Heart left ventricle (tissue), 16 donors: Measurements from ENCODE around the gene SWT1. TPM values are rescaled to one million over a fixed set of nuclear protein-coding genes. Genes with fewer than 3 reads are reported as not detected.

Experiments
- ATAC-seq, 4 donors: fragments of 200-7000 bp; cut with Tn5 transposase; one replicate each; pipeline ENCODE4 v1.9.1; 2020 to 2022; ENCODE audit warnings: moderate library complexity in 4 of 4, mild to moderate bottlenecking in 3 of 4, moderate number of reproducible peaks in 1 of 4
- DNase-seq, 5 donors: peaks; one replicate each; pipeline ENCODE4 v3.0.0-alpha.2; 2020
- H3K27ac ChIP-seq, 12 donors: fragments of 200-600 bp; sonication (generic) in 4 of 12; one replicate each; pipeline versions ENCODE4 v1.5.0 to v1.8.0; 2016 to 2022; ENCODE audit warnings: mild to moderate bottlenecking in 2 of 12
- H3K27me3 ChIP-seq, 9 donors: fragments of 200-600 bp; sonication (generic) in 2 of 9; one replicate each; pipeline versions ENCODE4 v1.5.1 to v1.8.0; 2016 to 2022; ENCODE audit warnings: mild to moderate bottlenecking in 3 of 9
- H3K36me3 ChIP-seq, 9 donors: fragments of 200-600 bp; sonication (generic) in 2 of 9; one replicate each; pipeline versions ENCODE4 v1.5.0 to v1.8.0; 2018 to 2022; ENCODE audit warnings: mild to moderate bottlenecking in 2 of 9
- H3K4me1 ChIP-seq, 12 donors: fragments of 200-600 bp; sonication (generic) in 4 of 12; one replicate each; pipeline versions ENCODE4 v1.5.0 to v1.8.0; 2016 to 2022; ENCODE audit warnings: mild to moderate bottlenecking in 3 of 12
- H3K4me3 ChIP-seq, 12 donors: fragments of 200-600 bp; sonication (generic) in 4 of 12; one replicate each; pipeline versions ENCODE4 v1.5.0 to v1.8.0; 2017 to 2022; ENCODE audit warnings: mild to moderate bottlenecking in 9 of 12, moderate library complexity in 4 of 12
- H3K9me3 ChIP-seq, 12 donors: fragments of 200-600 bp; sonication (generic) in 4 of 12; one replicate each; pipeline versions ENCODE4 v1.5.0 to v1.8.0; 2016 to 2022; ENCODE audit warnings: mild to moderate bottlenecking in 1 of 12
- POLR2A ChIP-seq, 2 donors: fragments of 450-650 bp; IDR thresholded peaks; one replicate each; pipeline ENCODE4 v1.6.1; 2017; ENCODE audit warnings: antibody characterized with exemption in 2 of 2, mild to moderate bottlenecking in 2 of 2, moderate library complexity in 2 of 2
- WGBS, 4 donors: extraction: QIAGEN DNeasy Blood & Tissue Kit in 2 of 4; methylation state at CpG; one replicate each; pipeline versions ENCODE4 v1.1.5 to v1.1.7; 2013 to 2018; 5-methylcytosine and 5-hydroxymethylcytosine counted together
- intact Hi-C, 10 donors: fragments of 100-400 bp; cut with DNase I; formaldehyde crosslinking; loops; one replicate each; pipeline versions ENCODE4 v1.11.1 to v1.14.2; 2022
- polyA plus RNA-seq, 2 donors: library from polyadenylated mRNA; stranded (reverse); fragments of 200-250 nt; gene quantifications; one replicate each; pipeline ENCODE4 v1.2.3, GENCODE V29; 2013
- total RNA-seq, 9 donors: library from RNA; depleted of rRNA in 2 of 9; stranded (reverse); fragments of >200 nt in 2 of 9; fragmentation: NEBNext Ultra II Directional in 3 of 9; extraction: Animal tissue kit (Norgen Biotek cat#: 25700) in 3 of 9; gene quantifications; one replicate each; pipeline versions ENCODE4 v1.1.0 to v1.2.4, GENCODE V29; 2016 to 2023
- TF ChIP-seq, protein P1 (sequence below), 12 donors: fragments of 200-600 bp; sonication (generic) in 4 of 12; IDR thresholded peaks; one replicate each; pipeline versions ENCODE4 v1.5.0 to v1.8.0; 2018 to 2022; ENCODE audit warnings: antibody characterized with exemption in 12 of 12, mild to moderate bottlenecking in 5 of 12
- donor health status: ischemic (EF 13 %, LVEDD 7.1; RV severe dilation, severe dysfunction).
- donor health status: healthy with polysubstance abuse.
- donor health status: DM: no; HTN: yes; CAD: no.
- donor health status: DM: no; HTN: no; CAD: no.
- donor health status: ischemic (EF 25% LVEDD 6.9; RV normal size, moderate dysfunction).
- donor health status: ischemic (EF 25% LVEDD 5.7; RV mildly dilated, moderate dysfunction).
- donor health status: healthy.
- donor health status: DM: yes; HTN: yes; CAD: no.
- donor health status: ischemic (EF 35%, LVEDD 5.7; RV mildly dilated, moderate dysfunction).
- donor health status: nonischemic (EF 11% LVEDD 7.7; RV severe dilation, severe dysfunction).
- donor health status: DM: yes; HTN: yes; CAD: no.
- donor health status: PGD.
- donor health status: ischemic (EF 29% LVEDD 5.4; RV normal size, mild dysfunction).
- donor health status: nonischemic (EF 23%, LVEDD 6.1; RV moderate dilation, normal function).

The SWT1 gene
- total and polyA plus RNA-seq, 11 donors, result 1.7 to 8.5 (median 5.3) TPM

- DNase-seq, result no peak
- Histone ChIP-seq H3K36me3 (peaks cover 0 to 19% (median 9%) of the 10 kb centered on the region in 9 donors), H3K9me3 (no peaks in the 10 kb centered on the region), H3K27me3 (no peaks in the 10 kb centered on the region), H3K4me1 (peaks cover 0 to 54% (median 34%) of the 10 kb centered on the region in 12 donors), H3K4me3 (peak overlapping the region in 7 of 12 donors; percentile 71 to 88 (median 78)), H3K27ac (peak overlapping the region in 11 of 12 donors; percentile 6 to 99 (median 96))
- TF ChIP-seq POLR2A (IDR thresholded peaks at IDR 0.05), result no peak
- TF ChIP-seq, protein P1, sequence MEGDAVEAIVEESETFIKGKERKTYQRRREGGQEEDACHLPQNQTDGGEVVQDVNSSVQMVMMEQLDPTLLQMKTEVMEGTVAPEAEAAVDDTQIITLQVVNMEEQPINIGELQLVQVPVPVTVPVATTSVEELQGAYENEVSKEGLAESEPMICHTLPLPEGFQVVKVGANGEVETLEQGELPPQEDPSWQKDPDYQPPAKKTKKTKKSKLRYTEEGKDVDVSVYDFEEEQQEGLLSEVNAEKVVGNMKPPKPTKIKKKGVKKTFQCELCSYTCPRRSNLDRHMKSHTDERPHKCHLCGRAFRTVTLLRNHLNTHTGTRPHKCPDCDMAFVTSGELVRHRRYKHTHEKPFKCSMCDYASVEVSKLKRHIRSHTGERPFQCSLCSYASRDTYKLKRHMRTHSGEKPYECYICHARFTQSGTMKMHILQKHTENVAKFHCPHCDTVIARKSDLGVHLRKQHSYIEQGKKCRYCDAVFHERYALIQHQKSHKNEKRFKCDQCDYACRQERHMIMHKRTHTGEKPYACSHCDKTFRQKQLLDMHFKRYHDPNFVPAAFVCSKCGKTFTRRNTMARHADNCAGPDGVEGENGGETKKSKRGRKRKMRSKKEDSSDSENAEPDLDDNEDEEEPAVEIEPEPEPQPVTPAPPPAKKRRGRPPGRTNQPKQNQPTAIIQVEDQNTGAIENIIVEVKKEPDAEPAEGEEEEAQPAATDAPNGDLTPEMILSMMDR (IDR thresholded peaks at IDR 0.05), result no peak
- intact Hi-C loops, result loop anchor here in 7 of 10 donors (5.0 to 10.0 kb wide), 6 partner anchors 108 to 1222 kb away; partner anchors contain the start of genes RNF2 (in 3 of the 7), NIBAN1 (in 1 of the 7), ODR4 (in 1 of the 7) and TPR (in 1 of the 7)
- ATAC-seq, result no peak
- WGBS, 4 donors, result 53 to 66% (median 56%) methylated on average over 2 of the region's 2 CpGs
Measured at GRCh38 chr1:185154912-185155513, 2.0 kb upstream of the SWT1 start.

DNA sequence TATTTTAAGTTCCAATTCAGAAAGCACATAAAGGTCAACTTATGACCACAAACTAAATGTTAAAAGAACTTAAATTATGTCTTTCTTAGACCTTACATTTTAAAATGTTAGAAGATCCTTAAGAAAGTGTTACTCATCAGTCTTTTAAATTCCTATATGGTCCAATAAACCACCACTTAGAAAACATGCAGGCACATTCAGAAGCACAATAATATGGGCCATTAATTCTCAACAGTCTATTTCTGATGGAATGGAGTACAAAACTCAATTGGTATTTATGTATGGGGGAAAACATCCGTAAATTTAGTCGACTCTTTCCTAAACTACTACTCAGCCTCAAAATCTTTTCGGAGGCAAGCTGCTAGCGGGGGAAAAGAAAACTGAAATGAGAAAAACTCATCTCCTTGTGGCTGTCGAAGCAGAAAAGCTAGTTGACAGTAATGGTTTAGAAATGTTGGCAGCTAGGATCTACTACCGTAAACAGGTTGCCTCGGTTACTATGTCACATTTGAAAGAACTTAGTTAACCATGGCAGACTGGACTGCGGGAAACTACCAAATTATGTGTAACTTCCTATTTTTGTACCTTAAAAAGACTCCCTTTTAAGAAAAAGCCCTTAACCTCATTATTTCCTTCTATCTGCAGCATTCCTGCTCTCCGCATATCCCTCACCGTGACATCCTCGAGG, 1.2 kb upstream of the SWT1 start:
- no peak for ATAC-seq
- Histone ChIP-seq H3K4me3 (peak overlapping the region; percentile 70 to 92 (median 80)), H3K9me3 (no peaks in the 10 kb centered on the region), H3K27me3 (no peaks in the 10 kb centered on the region), H3K27ac (peak overlapping the region; percentile 86 to 99 (median 97)), H3K36me3 (peaks cover 0 to 12% (median 1%) of the 10 kb centered on the region in 9 donors), H3K4me1 (peaks cover 0 to 55% (median 34%) of the 10 kb centered on the region in 12 donors)
- 14 to 20% (median 14%) methylated on average over 11 of the region's 11 CpGs for WGBS, 4 donors
- intact Hi-C loops, result loop anchor here in 7 of 10 donors (2.0 to 10.0 kb wide), 8 partner anchors 108 to 1222 kb away; partner anchors contain the start of genes RNF2 (in 4 of the 7), EDEM3 (in 3 of the 7), NIBAN1 (in 1 of the 7) and ODR4 (in 1 of the 7)
- TF ChIP-seq, protein P1 (IDR thresholded peaks at IDR 0.05), result no peak
- no peak for TF ChIP-seq POLR2A (IDR thresholded peaks at IDR 0.05)
- no peak for DNase-seq

GRCh38 chr1:185156288-185156853, 596 bp upstream of the SWT1 start:
- H3K4me1 ChIP-seq, result peaks cover 0 to 55% (median 34%) of the 10 kb centered on the region in 12 donors
- TF ChIP-seq, protein P1 (IDR thresholded peaks at IDR 0.05), result no peak
- TF ChIP-seq POLR2A (IDR thresholded peaks at IDR 0.05), result no peak

More at GRCh38 chr1:185156288-185156853, 596 bp upstream of the SWT1 start:
- WGBS, 4 donors, result 0 to 1% (median 1%) methylated on average over 29 to 30 of the region's 30 CpGs
- intact Hi-C loops, result loop anchor here in 7 of 10 donors (2.0 to 10.0 kb wide), 8 partner anchors 109 to 1221 kb away; partner anchors contain the start of genes RNF2 (in 4 of the 7), EDEM3 (in 3 of the 7), NIBAN1 (in 1 of the 7) and ODR4 (in 1 of the 7)
- Histone ChIP-seq H3K9me3 (no peaks in the 10 kb centered on the region), H3K4me3 (peak overlapping the region; percentile 70 to 92 (median 80)), H3K36me3 (peaks cover 0 to 12% (median 5%) of the 10 kb centered on the region in 9 donors), H3K27ac (peak overlapping the region; percentile 86 to 99 (median 97)), H3K27me3 (no peaks in the 10 kb centered on the region)
- DNase-seq, result no peak
- peak; percentile 17 to 64 (median 54) for ATAC-seq
